T-helper 1 cell treated with Interleukin-12 subunit alpha and Interleukin-12 subunit beta and Interleukin-4 antibody, amounts not matched to agents 30 μg/mL and 1 μg/mL, for 36 hours (primary cell): ENCODE results near the gene BEGAIN.

ENCODE experiments used
- H3K27ac Mint-ChIP-seq: one replicate; pipeline ENCODE4 v1.8.0; 2021; ENCODE audit warnings: mild to moderate bottlenecking, mixed read lengths
- H3K27me3 Mint-ChIP-seq: one replicate; pipeline ENCODE4 v1.8.0; 2021; ENCODE audit warnings: low read depth, mixed read lengths
- H3K36me3 Mint-ChIP-seq: one replicate; pipeline ENCODE4 v1.8.0; 2021; ENCODE audit warnings: low read depth, mixed read lengths
- H3K4me1 Mint-ChIP-seq: one replicate; pipeline ENCODE4 v1.8.0; 2021; ENCODE audit warnings: low read depth, mixed read lengths
- H3K4me3 Mint-ChIP-seq: one replicate; pipeline ENCODE4 v1.8.0; 2021; ENCODE audit warnings: mild to moderate bottlenecking, moderate library complexity, mixed read lengths
- H3K9me3 Mint-ChIP-seq: one replicate; pipeline ENCODE4 v1.8.0; 2021; ENCODE audit warnings: mixed read lengths

BEGAIN gene

DNA sequence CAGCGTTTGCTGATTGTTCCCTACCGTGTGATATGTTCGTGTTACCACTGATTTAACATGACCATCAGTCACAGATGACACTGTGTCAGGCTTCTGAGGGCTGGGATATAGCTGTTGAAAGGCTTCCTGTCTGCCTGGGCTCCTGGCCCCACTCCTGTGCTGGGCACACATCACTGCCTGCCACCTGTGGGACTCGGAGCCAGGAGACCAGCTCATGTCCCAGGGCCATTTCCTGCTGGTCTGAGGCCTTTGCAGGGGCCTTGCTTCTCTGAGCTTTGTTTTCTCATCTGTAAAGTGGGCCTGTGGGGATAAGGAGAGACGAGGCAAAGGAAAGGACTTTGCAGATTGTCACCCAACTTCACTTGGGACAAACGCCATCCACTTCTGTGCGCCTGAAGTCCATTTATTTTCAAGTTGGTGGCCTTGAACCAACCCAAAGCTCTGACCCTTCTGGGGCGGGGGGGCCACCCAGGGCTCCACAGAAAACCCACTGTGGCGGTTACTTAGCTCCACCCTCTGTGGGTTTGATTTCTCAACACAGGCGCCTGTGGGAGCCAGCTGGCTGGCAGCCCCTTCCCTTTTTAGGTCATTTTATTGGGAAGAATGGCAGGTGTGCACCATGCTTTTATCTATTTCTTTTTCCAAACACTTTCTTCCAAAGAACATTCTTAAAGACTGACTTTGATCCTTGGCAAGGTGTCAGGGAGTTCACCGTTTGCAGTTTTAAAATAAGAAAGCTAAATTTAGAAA, 54.1 kb downstream of the BEGAIN start:
- Mint-ChIP-seq H3K4me1 (no peaks in the 10 kb centered on the region), H3K4me3 (no peak overlapping the region), H3K36me3 (no peaks in the 10 kb centered on the region), H3K27me3 (no peaks in the 10 kb centered on the region), H3K9me3 (no peaks in the 10 kb centered on the region), H3K27ac (no peak overlapping the region)

DNA sequence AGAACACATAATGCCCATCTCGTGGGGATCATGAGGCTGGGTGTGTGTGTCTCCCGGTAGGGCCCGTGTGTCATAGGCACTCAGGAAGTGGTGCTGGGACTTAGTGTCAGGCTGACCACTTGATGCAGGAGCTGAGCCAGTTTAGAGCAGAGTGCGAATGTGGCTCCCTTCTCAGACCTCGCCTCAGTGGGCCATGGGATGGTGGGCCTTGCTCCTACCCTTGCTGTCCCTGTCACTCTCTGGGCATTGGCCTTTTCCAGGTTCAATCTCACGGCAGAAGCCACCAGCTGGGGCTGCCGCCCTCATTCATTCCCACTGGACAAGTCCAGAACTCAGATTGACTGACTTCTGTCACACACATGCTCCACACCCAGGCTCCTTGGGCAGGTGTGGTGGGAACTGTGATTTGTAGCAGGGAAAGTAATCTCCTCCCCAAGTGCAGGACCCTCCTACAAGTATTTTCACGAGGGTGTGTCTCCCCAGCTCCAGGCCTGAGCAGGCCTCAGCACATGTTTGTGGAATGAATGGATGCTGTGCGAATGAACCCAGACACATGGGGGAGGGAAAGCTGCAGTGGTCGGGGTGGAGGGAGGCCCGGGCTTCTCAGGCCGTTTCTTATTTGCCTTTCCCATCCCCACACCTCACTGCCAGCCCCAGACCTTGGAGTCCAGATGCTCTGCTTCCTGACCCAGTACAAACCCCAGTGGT, 54.9 kb downstream of the BEGAIN start:
- Mint-ChIP-seq H3K4me1 (no peaks in the 10 kb centered on the region), H3K36me3 (no peaks in the 10 kb centered on the region), H3K9me3 (no peaks in the 10 kb centered on the region), H3K27ac (no peak overlapping the region), H3K27me3 (no peaks in the 10 kb centered on the region), H3K4me3 (no peak overlapping the region)

GRCh38 chr14:100531152-100532121, 55.8 kb downstream of the BEGAIN start:
- H3K4me3 Mint-ChIP-seq: no peak overlapping the region
- no peaks in the 10 kb centered on the region for H3K36me3 Mint-ChIP-seq
- H3K4me1 Mint-ChIP-seq: no peaks in the 10 kb centered on the region
- no peaks in the 10 kb centered on the region for H3K9me3 Mint-ChIP-seq
- no peak overlapping the region for H3K27ac Mint-ChIP-seq
- H3K27me3 Mint-ChIP-seq: no peaks in the 10 kb centered on the region

- Mint-ChIP-seq H3K4me3 (no peak overlapping the region), H3K9me3 (no peaks in the 10 kb centered on the region), H3K27me3 (no peaks in the 10 kb centered on the region), H3K4me1 (no peaks in the 10 kb centered on the region), H3K36me3 (no peaks in the 10 kb centered on the region), H3K27ac (no peak overlapping the region)
These were observed 56.7 kb downstream of the BEGAIN start for GRCh38 chr14:100530270-100531072.

DNA sequence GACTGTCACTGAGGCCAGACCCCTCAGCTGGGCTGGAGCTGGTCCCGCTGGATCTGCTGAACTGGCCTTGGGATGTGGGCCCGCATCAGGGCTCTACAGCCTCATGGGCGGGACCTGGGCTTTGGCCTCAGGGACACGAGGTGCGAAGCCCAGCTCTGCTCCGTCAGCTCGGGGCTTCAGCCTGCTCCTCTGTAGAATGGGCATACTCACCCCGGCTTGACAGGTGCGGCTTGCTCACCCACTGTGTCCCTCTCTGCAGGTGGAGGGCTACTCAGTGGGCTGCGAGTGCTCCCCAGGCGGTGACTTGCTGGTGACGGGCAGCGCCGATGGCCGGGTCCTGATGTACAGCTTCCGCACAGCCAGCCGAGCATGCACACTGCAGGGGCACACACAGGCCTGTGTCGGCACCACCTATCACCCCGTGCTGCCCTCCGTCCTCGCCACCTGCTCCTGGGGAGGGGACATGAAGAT, 57.6 kb downstream of the BEGAIN start:
- Mint-ChIP-seq H3K27me3 (no peaks in the 10 kb centered on the region), H3K4me3 (no peak overlapping the region), H3K9me3 (no peaks in the 10 kb centered on the region), H3K27ac (no peak overlapping the region), H3K36me3 (no peaks in the 10 kb centered on the region), H3K4me1 (no peaks in the 10 kb centered on the region)

DNA sequence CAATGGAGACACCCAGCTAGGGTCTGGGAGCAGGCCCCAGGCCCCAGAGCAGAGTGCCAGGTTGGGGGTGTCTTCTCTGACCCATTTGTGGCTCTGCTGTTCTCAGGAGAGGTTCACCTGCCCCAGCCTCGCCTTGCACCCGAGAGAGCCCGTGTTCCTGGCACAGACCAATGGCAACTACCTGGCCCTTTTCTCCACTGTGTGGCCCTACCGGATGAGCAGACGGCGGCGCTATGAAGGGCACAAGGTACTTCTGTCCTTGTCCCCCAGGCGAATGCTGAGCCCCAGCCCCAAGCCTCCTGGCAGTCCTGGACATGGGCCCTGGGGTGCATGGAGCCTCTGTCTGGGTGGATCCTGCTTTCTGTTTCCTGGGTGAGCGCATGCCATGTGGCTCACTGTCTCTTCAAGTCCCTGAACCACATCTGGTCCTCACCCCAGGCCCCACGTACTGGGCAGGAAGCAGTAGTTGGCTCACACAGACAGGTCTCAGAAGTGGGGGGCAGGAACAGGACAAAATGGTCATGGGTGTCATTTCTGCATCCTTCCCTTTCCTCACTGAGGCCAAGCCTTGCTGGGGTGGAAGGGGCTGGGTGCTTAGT, 58.2 kb downstream of the BEGAIN start:
- Mint-ChIP-seq H3K36me3 (no peaks in the 10 kb centered on the region), H3K9me3 (no peaks in the 10 kb centered on the region), H3K27ac (no peak overlapping the region), H3K27me3 (no peaks in the 10 kb centered on the region), H3K4me1 (no peaks in the 10 kb centered on the region), H3K4me3 (no peak overlapping the region)

GRCh38 chr14:100526632-100527031, 60.6 kb downstream of the BEGAIN start:
- Mint-ChIP-seq H3K36me3 (no peaks in the 10 kb centered on the region), H3K4me1 (no peaks in the 10 kb centered on the region), H3K9me3 (no peaks in the 10 kb centered on the region), H3K27ac (no peak overlapping the region), H3K4me3 (no peak overlapping the region), H3K27me3 (no peaks in the 10 kb centered on the region)

GRCh38 chr14:100526057-100526456, 61.2 kb downstream of the BEGAIN start:
- Mint-ChIP-seq H3K27ac (no peak overlapping the region), H3K36me3 (no peaks in the 10 kb centered on the region), H3K27me3 (peaks cover 4% of the 10 kb centered on the region), H3K4me1 (no peaks in the 10 kb centered on the region), H3K4me3 (no peak overlapping the region), H3K9me3 (no peaks in the 10 kb centered on the region)

GRCh38 chr14:100525615-100526014, 61.6 kb downstream of the BEGAIN start:
- no peaks in the 10 kb centered on the region for H3K4me1 Mint-ChIP-seq
- H3K36me3 Mint-ChIP-seq: no peaks in the 10 kb centered on the region
- H3K27ac Mint-ChIP-seq: no peak overlapping the region
- H3K27me3 Mint-ChIP-seq: peaks cover 4% of the 10 kb centered on the region
- no peak overlapping the region for H3K4me3 Mint-ChIP-seq
- H3K9me3 Mint-ChIP-seq: no peaks in the 10 kb centered on the region

- Mint-ChIP-seq H3K9me3 (no peaks in the 10 kb centered on the region), H3K4me3 (no peak overlapping the region), H3K4me1 (no peaks in the 10 kb centered on the region), H3K36me3 (no peaks in the 10 kb centered on the region), H3K27me3 (peaks cover 4% of the 10 kb centered on the region), H3K27ac (no peak overlapping the region)
These were observed 62.3 kb downstream of the BEGAIN start for GRCh38 chr14:100524933-100525243.

- no peak overlapping the region for H3K27ac Mint-ChIP-seq
- H3K36me3 Mint-ChIP-seq: no peaks in the 10 kb centered on the region
- no peaks in the 10 kb centered on the region for H3K9me3 Mint-ChIP-seq
- no peak overlapping the region for H3K4me3 Mint-ChIP-seq
- no peaks in the 10 kb centered on the region for H3K4me1 Mint-ChIP-seq
- H3K27me3 Mint-ChIP-seq: peaks cover 4% of the 10 kb centered on the region
These were observed 62.8 kb downstream of the BEGAIN start for GRCh38 chr14:100524233-100524932.

GRCh38 chr14:100523843-100524169, 63.4 kb downstream of the BEGAIN start:
- H3K4me3 Mint-ChIP-seq: no peak overlapping the region
- no peaks in the 10 kb centered on the region for H3K4me1 Mint-ChIP-seq
- H3K27me3 Mint-ChIP-seq: peaks cover 4% of the 10 kb centered on the region
- H3K9me3 Mint-ChIP-seq: no peaks in the 10 kb centered on the region
- no peak overlapping the region for H3K27ac Mint-ChIP-seq
- peaks cover 2% of the 10 kb centered on the region for H3K36me3 Mint-ChIP-seq

DNA sequence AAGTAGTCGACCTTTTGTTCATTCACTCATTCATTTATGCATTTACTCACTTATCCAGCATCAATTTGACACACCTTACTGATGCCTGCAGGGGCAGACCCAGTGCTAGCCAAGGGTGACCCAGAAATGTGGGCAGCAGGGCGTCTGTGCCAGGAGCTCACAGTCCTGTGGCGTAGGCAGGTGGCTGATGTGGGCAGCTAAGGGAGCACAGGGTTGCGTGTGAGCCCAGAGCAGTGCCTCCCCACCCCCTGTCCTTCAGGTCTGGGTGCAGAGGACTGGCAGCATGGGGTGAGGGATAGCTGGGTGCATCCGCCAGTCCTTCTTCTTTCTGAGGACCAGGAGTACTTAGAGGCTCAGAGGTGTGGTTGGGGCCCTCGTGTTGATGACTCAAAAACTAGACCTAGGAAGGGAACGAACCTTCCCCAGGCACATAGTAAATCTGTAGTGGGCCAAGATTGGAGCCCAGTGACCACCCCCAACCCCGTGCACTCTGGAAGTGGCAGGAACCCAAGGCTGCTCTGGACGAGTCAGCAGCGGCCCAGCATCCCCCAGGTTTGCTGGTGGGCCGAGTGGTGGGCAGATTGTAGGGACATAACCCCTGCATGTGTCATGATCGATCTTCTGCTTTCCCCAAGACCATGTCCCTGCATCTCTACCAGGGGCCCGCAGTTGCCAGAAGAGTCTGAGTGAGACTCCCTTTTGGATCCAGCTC, 63.9 kb downstream of the BEGAIN start:
- H3K4me1 Mint-ChIP-seq: no peaks in the 10 kb centered on the region
- H3K4me3 Mint-ChIP-seq: no peak overlapping the region
- no peaks in the 10 kb centered on the region for H3K9me3 Mint-ChIP-seq
- peaks cover 4% of the 10 kb centered on the region for H3K27me3 Mint-ChIP-seq
- H3K36me3 Mint-ChIP-seq: peaks cover 2% of the 10 kb centered on the region
- no peak overlapping the region for H3K27ac Mint-ChIP-seq
